Body of pancreas (tissue), 4 donors: ENCODE data around the gene PCDHGA11.

Source experiments
- CTCF ChIP-seq, 7 experiments: fragments of 450-650 bp in 4 of 7; fragments of 200-600 bp in 3 of 7; sonication (generic) in 3 of 7; IDR thresholded peaks; one replicate each; pipeline ENCODE4 v1.5.1; 2016 to 2019; ENCODE audit warnings: antibody characterized with exemption in 7 of 7
- POLR2A ChIP-seq, 3 donors: fragments of 450-650 bp; IDR thresholded peaks; one replicate each; pipeline ENCODE4 v1.6.1; 2016; ENCODE audit warnings: antibody characterized with exemption in 3 of 3, mild to moderate bottlenecking in 2 of 3

- TF ChIP-seq POLR2A (IDR thresholded peaks at IDR 0.05): no peak
- TF ChIP-seq CTCF (IDR thresholded peaks at IDR 0.05): peak in 3 of 7 experiments; percentile 7 to 16 (median 16)
Measured at GRCh38 chr5:141382469-141383294, 38.2 kb upstream of the PCDHGA11 start, which contains the start of gene PCDHGA7.
